ENCODE data around the gene ZNF154. TPM values are rescaled to one million over a fixed set of nuclear protein-coding genes. Genes with fewer than 3 reads are reported as not detected.

The ZNF154 gene
- total RNA-seq, 4 donors from 2014 or later = 3.8 to 12.6 (median 9.0) TPM

GRCh38 chr19:57664269-57665127, 44.5 kb downstream of the ZNF154 start:
- ATAC-seq = peak; percentile 83
- H3K36me3 ChIP-seq = no peaks in the 10 kb centered on the region
- peak overlapping the region; percentile 51 to 88 (median 82) for H3K27ac ChIP-seq
- TF ChIP-seq POLR2AphosphoS5 (IDR thresholded peaks at IDR 0.05) (no peak), POLR2A (IDR thresholded peaks at IDR 0.05) (no peak), CTCF (IDR thresholded peaks at IDR 0.05) (no peak), EP300 (IDR thresholded peaks at IDR 0.05) (no peak)
- H3K4me1 ChIP-seq = peaks cover 0 to 20% (median 0%) of the 10 kb centered on the region in 3 donors
- H3K27me3 ChIP-seq = peaks cover 19% of the 10 kb centered on the region
- WGBS, 2 donors (ENCODE audit: low coverage in 1 of 2) = 1 to 10% methylated on average over 8 to 20 of the region's 64 CpGs
- H3K9me3 ChIP-seq = no peaks in the 10 kb centered on the region
- H3K4me3 ChIP-seq = peak overlapping the region; percentile 47 to 67

- H3K36me3 ChIP-seq = no peaks in the 10 kb centered on the region
- H3K27me3 ChIP-seq = no peaks in the 10 kb centered on the region
- no peaks in the 10 kb centered on the region for H3K4me1 ChIP-seq
- 67 to 82% methylated on average over 1 of the region's 1 CpG for WGBS, 2 donors (ENCODE audit: low coverage in 1 of 2)
- no peak for ATAC-seq
- no peak overlapping the region for H3K27ac ChIP-seq
- H3K4me3 ChIP-seq = no peak overlapping the region
- peaks cover 0 to 12% (median 0%) of the 10 kb centered on the region in 3 donors for H3K9me3 ChIP-seq
- TF ChIP-seq POLR2A (IDR thresholded peaks at IDR 0.05) = no peak
- TF ChIP-seq CTCF (IDR thresholded peaks at IDR 0.05) = no peak
- TF ChIP-seq POLR2AphosphoS5 (IDR thresholded peaks at IDR 0.05) = no peak
- TF ChIP-seq EP300 (IDR thresholded peaks at IDR 0.05) = no peak
Observed at GRCh38 chr19:57656346-57656745, 52.7 kb downstream of the ZNF154 start.

GRCh38 chr19:57655443-57655842, 53.6 kb downstream of the ZNF154 start:
- Histone ChIP-seq H3K27me3 (no peaks in the 10 kb centered on the region), H3K9me3 (peaks cover 0 to 12% (median 0%) of the 10 kb centered on the region in 3 donors), H3K36me3 (no peaks in the 10 kb centered on the region), H3K4me1 (no peaks in the 10 kb centered on the region), H3K4me3 (no peak overlapping the region), H3K27ac (no peak overlapping the region)
- no peak for TF ChIP-seq POLR2AphosphoS5 (IDR thresholded peaks at IDR 0.05)
- ATAC-seq = no peak
- 92 to 100% methylated on average over 1 of the region's 1 CpG for WGBS, 2 donors (ENCODE audit: low coverage in 1 of 2)

- Histone ChIP-seq H3K36me3 (no peaks in the 10 kb centered on the region), H3K27ac (no peak overlapping the region), H3K27me3 (no peaks in the 10 kb centered on the region), H3K4me1 (no peaks in the 10 kb centered on the region), H3K4me3 (no peak overlapping the region), H3K9me3 (peaks cover 0 to 12% (median 0%) of the 10 kb centered on the region in 3 donors)
- WGBS, 2 donors (ENCODE audit: low coverage in 1 of 2) = 92% methylated on average over 2 of the region's 2 CpGs; no CpG with 5 or more reads in 1 of the 2 donors
- TF ChIP-seq POLR2AphosphoS5 (IDR thresholded peaks at IDR 0.05) = no peak
- ATAC-seq = no peak
Observed at GRCh38 chr19:57653689-57654088, 55.3 kb downstream of the ZNF154 start.

- ATAC-seq = no peak
Observed at GRCh38 chr19:57651654-57651996, 57.4 kb downstream of the ZNF154 start.

More at GRCh38 chr19:57651654-57651996, 57.4 kb downstream of the ZNF154 start:
- TF ChIP-seq CTCF (IDR thresholded peaks at IDR 0.05) = no peak
- TF ChIP-seq EP300 (IDR thresholded peaks at IDR 0.05) = no peak
- TF ChIP-seq POLR2AphosphoS5 (IDR thresholded peaks at IDR 0.05) = no peak
- TF ChIP-seq POLR2A (IDR thresholded peaks at IDR 0.05) = no peak
- Histone ChIP-seq H3K27me3 (no peaks in the 10 kb centered on the region), H3K4me1 (no peaks in the 10 kb centered on the region), H3K27ac (no peak overlapping the region), H3K36me3 (no peaks in the 10 kb centered on the region), H3K4me3 (no peak overlapping the region), H3K9me3 (peaks cover 0 to 12% (median 0%) of the 10 kb centered on the region in 3 donors)
- WGBS, 2 donors (ENCODE audit: low coverage in 1 of 2) = 0 to 19% methylated on average over 1 to 6 of the region's 6 CpGs
